Measurements from ENCODE around the gene RNASET2.

DNA sequence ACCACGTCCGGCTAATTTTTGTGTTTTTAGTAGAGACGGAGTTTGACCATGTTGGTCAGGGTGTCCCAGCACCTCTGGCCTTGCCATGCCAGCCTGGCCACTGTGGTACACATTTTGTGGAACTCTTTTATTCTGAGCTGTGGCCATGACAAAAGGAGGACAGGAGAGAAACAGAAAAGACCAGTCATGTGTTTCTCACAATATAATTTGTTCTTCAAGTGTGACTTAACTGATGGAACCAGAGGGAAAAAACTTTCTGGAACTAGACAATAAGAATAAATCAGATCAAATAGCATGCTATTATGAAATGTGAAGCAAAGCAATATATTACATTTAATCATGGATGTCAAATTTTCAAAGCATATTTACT is 4.2 kb upstream of the RNASET2 start:
- TF ChIP-seq SMC3 (conservative IDR thresholded peaks at IDR 0.05; ENCODE audit: poor library complexity): no peak
- TF ChIP-seq CTCF (IDR thresholded peaks at IDR 0.05; ENCODE audit: poor library complexity, severe bottlenecking): no peak

Measured in neural cell (in vitro differentiated cells).